ENCODE results near the gene SLC16A4.

The SLC16A4 gene

DNA sequence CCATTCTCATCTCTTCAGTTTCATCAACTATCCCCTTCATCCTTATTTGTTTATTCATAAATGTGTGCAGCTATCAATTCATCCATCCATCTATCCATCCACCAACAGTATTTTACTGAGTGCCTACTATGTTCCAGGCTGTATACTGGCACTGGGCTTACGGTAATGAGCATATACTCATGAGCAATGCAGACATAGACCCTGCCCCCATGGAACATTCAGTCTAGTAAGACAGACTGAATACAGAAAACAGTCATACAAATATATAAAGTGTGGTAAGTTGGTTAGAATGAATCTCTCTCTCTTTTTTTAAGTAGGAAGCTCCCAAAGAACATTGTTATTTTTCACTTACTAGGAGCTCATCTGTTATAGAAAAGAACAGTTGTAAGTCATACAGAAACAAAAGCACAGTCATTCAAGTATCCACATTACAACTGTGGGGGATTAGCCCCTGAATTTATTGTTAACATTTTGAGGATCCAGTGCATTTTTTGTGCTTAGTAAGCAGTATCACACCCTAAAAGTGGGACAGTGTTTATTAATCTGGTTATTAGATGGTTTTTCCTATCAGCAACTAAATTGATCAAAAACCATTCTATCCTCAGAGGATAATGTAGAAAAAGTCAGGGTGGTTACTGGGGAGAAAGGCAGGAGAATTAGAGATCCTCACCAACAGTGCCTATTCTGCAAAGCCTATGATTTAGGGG is 3.6 kb downstream of the SLC16A4 start:
- DNase-seq (ENCODE audit: low read depth, low spot score) = no peak
- POLR2A ChIA-PET = interaction anchor here (0.5 kb wide), 1 partner anchor 12 kb away, joined by 3 read pairs; no protein-coding TSS in a partner anchor
- H3K4me3 ChIP-seq (ENCODE audit: low read depth, low read length) = no peak overlapping the region
- no peak for TF ChIP-seq CTCF (IDR thresholded peaks at IDR 0.05; ENCODE audit: insufficient read depth, low read length, missing control alignments)
- CTCF ChIA-PET = interaction anchor here (1.0 to 1.9 kb wide), 6 partner anchors 25 to 184 kb away, joined by 3 to 5 read pairs (median 3); no protein-coding TSS in a partner anchor

DNA sequence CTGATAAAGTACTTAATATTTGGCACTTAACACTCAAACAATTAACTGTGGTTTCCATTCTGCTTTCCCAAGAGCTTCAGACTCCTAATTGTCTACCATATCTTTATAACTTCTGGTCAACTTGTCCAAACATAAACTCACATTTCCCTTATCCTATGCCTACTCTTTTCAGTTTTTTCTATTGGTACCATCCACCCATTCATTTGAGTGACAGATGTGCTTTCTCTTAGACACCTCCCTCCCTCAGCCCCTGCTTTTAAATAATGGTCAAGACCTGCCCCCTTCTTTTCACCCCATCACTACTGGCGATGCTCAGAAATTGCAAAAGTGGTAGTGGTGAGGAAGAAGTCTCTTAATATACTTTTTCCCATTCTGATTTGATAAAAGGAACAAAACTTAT is 5.5 kb downstream of the SLC16A4 start:
- TF ChIP-seq CTCF (IDR thresholded peaks at IDR 0.05; ENCODE audit: insufficient read depth, low read length, missing control alignments) = no peak

DNA sequence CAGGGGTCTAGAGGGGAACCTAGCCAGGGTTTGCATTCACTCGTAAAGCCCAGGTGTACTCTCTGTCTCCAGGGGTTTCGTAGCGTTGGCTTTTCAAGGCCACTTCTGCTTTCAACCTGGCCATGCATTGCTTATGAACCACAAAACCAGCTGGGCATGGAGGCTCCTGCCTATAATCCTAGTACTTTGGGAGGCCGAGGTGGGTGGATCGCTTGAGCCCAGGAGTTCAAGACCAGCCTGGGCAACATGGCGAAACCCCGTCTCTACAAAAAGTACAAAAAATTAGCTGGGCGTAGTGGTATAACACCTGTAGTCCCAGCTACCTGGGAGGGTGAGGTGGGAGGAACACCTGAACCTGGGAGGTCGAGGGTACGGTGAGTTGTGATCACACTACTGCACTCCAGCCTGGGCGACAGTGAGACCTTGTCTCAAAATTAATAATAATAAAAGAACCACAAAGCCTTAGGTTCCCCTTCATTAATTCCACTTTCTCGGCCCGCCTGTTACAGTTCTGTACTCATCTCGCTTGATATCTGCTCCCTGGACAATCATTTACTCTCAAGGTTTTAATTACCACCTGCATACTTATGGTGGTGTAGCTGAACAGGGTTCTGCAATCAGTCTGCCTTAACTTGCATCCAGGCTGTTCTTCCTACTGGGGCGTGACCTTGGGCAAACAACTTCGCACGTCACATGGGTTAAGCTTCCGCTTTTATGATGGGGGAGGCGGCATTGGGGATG is 6.1 kb downstream of the SLC16A4 start:
- no peak for DNase-seq (ENCODE audit: low read depth, low spot score)
- H3K4me3 ChIP-seq (ENCODE audit: low read depth, low read length) = no peak overlapping the region
- ChIA-PET POLR2A (no interaction called here), CTCF (interaction anchor here (0.9 kb wide), 1 partner anchor 15 kb away, joined by 3 read pairs; no protein-coding TSS in a partner anchor)
- no peak for TF ChIP-seq CTCF (IDR thresholded peaks at IDR 0.05; ENCODE audit: insufficient read depth, low read length, missing control alignments)

More for the DNA sequence above, 5.5 kb downstream of the SLC16A4 start:
- DNase-seq (ENCODE audit: low read depth, low spot score) = no peak
- ChIA-PET CTCF (no interaction called here), POLR2A (no interaction called here)
- H3K4me3 ChIP-seq (ENCODE audit: low read depth, low read length) = no peak overlapping the region

- no peak overlapping the region for H3K4me3 ChIP-seq (ENCODE audit: low read depth, low read length)
- no peak for TF ChIP-seq CTCF (IDR thresholded peaks at IDR 0.05; ENCODE audit: insufficient read depth, low read length, missing control alignments)
- CTCF ChIA-PET = interaction anchor here (0.9 to 2.1 kb wide), 5 partner anchors 13 to 175 kb away, joined by 3 to 10 read pairs (median 3); no protein-coding TSS in a partner anchor
- DNase-seq (ENCODE audit: low read depth, low spot score) = no peak
- POLR2A ChIA-PET = interaction anchor here (0.7 kb wide), 1 partner anchor 14 kb away, joined by 3 read pairs; no protein-coding TSS in a partner anchor
Observed at GRCh38 chr1:110383251-110383990, 7.4 kb downstream of the SLC16A4 start.

GRCh38 chr1:110380672-110381283 is 10.0 kb downstream of the SLC16A4 start:
- no peak overlapping the region for H3K4me3 ChIP-seq (ENCODE audit: low read depth, low read length)
- POLR2A ChIA-PET = no interaction called here
- peak; percentile 14 for DNase-seq (ENCODE audit: low read depth, low spot score)
- no peak for TF ChIP-seq CTCF (IDR thresholded peaks at IDR 0.05; ENCODE audit: insufficient read depth, low read length, missing control alignments)
- CTCF ChIA-PET = interaction anchor here (0.9 to 2.8 kb wide), 5 partner anchors 32 to 174 kb away, joined by 3 to 7 read pairs (median 3); partner anchors contain the start of gene RBM15

Data from AG04449 (cell line).